MM.1S (cell line): ENCODE results near the gene CDSN.

Experiments used
- DNase-seq: peaks from one replicate; pipeline ENCODE4 v3.0.0-alpha.2; 2015
- H2AFZ ChIP-seq: fragments of 300-600 bp; sonication (generic); 2 replicates; pipeline ENCODE4 v1.6.0; 2016; ENCODE audit warnings: antibody characterized with exemption, low read length
- H3F3A ChIP-seq: fragments of 300-600 bp; sonication (generic); 2 replicates; pipeline ENCODE4 v1.6.1; 2016; ENCODE audit warnings: mild to moderate bottlenecking, antibody characterized with exemption, low read length, moderate library complexity, mixed read lengths; ENCODE audit not compliant: insufficient read depth
- H3K27ac ChIP-seq: fragments of 300-600 bp; sonication (generic); 2 replicates; pipeline ENCODE4 v1.5.1; 2016; ENCODE audit warnings: mild to moderate bottlenecking, low read length
- H3K27me3 ChIP-seq: fragments of 300-600 bp; sonication (generic); replicated peaks from 2 replicates; pipeline ENCODE4 v1.6.0; 2016; ENCODE audit warnings: low read length; ENCODE audit not compliant: insufficient read depth
- H3K36me3 ChIP-seq: fragments of 300-600 bp; sonication (generic); replicated peaks from 2 replicates; pipeline ENCODE4 v1.6.1; 2016; ENCODE audit warnings: mild to moderate bottlenecking, low read length, mixed read lengths; ENCODE audit not compliant: insufficient read depth
- H3K4me1 ChIP-seq: fragments of 300-600 bp; sonication (generic); 2 replicates; pipeline ENCODE4 v1.6.1; 2016; ENCODE audit warnings: low read length, mixed read lengths
- H3K4me2 ChIP-seq: fragments of 300-600 bp; sonication (generic); 2 replicates; pipeline ENCODE4 v1.6.0; 2016; ENCODE audit warnings: low read depth, low read length
- H3K4me3 ChIP-seq: fragments of 300-600 bp; sonication (generic); 2 replicates; pipeline ENCODE4 v1.5.1; 2016; ENCODE audit warnings: low read length, mixed read lengths
- H3K79me2 ChIP-seq: fragments of 300-600 bp; sonication (generic); 2 replicates; pipeline ENCODE4 v1.6.1; 2016; ENCODE audit warnings: mixed run types, low read length, mixed read lengths
- H3K9ac ChIP-seq: fragments of 300-600 bp; sonication (generic); 2 replicates; pipeline ENCODE4 v1.6.1; 2016; ENCODE audit warnings: low read length, mixed read lengths
- H3K9me2 ChIP-seq: fragments of 300-600 bp; sonication (generic); replicated peaks from 2 replicates; pipeline ENCODE4 v1.6.1; 2016; ENCODE audit warnings: mild to moderate bottlenecking, low read length, mixed read lengths; ENCODE audit not compliant: insufficient read depth
- H3K9me3 ChIP-seq: fragments of 300-600 bp; sonication (generic); replicated peaks from 2 replicates; pipeline ENCODE4 v1.6.1; 2016; ENCODE audit warnings: mild to moderate bottlenecking, low read length, mixed read lengths; ENCODE audit not compliant: insufficient read depth
- H4K20me1 ChIP-seq: fragments of 300-600 bp; sonication (generic); 2 replicates; pipeline ENCODE4 v1.6.1; 2016; ENCODE audit warnings: mild to moderate bottlenecking, low read length, moderate library complexity, mixed read lengths; ENCODE audit not compliant: insufficient read depth
- CTCF ChIP-seq: fragments of 300-600 bp; sonication (generic); IDR thresholded peaks from 2 replicates; pipeline ENCODE4 v1.5.1; 2016; ENCODE audit warnings: antibody characterized with exemption, low read length, mixed read lengths
- EZH2 ChIP-seq: fragments of 300-600 bp; sonication (generic); optimal IDR thresholded peaks from 2 replicates; pipeline ENCODE3; 2017; ENCODE audit warnings: low read depth, mild to moderate bottlenecking, antibody characterized with exemption, low read length, mixed read lengths
- EZH2phosphoT487 ChIP-seq: fragments of 300-600 bp; sonication (generic); IDR thresholded peaks from 2 replicates; pipeline ENCODE4 v1.6.1; 2018; ENCODE audit warnings: antibody characterized with exemption, low read length

The CDSN gene

GRCh38 chr6:31125586-31126363, 5.5 kb upstream of the CDSN start:
- H4K20me1 ChIP-seq: no peaks in the 10 kb centered on the region
- H3K9me3 ChIP-seq: no peaks in the 10 kb centered on the region
- H3K4me1 ChIP-seq: 0 out of 2 replicates have a peak, but pooled peaks cover 3% of the 10 kb centered on the region
- H3K4me3 ChIP-seq: no peak overlapping the region
- H3K4me2 ChIP-seq: no peak overlapping the region
- H3K79me2 ChIP-seq: no peaks in the 10 kb centered on the region
- H3K9ac ChIP-seq: no peak overlapping the region
- no peaks in the 10 kb centered on the region for H3K36me3 ChIP-seq
- TF ChIP-seq EZH2 (no peak), CTCF (no peak), EZH2phosphoT487 (no peak)
- no peak for DNase-seq
- no peak overlapping the region for H3K27ac ChIP-seq
- H3F3A ChIP-seq: no peaks in the 10 kb centered on the region
- peaks cover 32% of the 10 kb centered on the region for H3K27me3 ChIP-seq
- no peaks in the 10 kb centered on the region for H3K9me2 ChIP-seq
- H2AFZ ChIP-seq: no peak overlapping the region

GRCh38 chr6:31125162-31125561, 4.9 kb upstream of the CDSN start:
- H3K4me2 ChIP-seq: no peak overlapping the region
- TF ChIP-seq EZH2 (no peak), EZH2phosphoT487 (no peak), CTCF (no peak)

GRCh38 chr6:31122791-31123706, 2.8 kb upstream of the CDSN start:
- no peak for DNase-seq
- H3K4me2 ChIP-seq: no peak overlapping the region
- 0 out of 2 replicates have a peak, but pooled peaks cover 3% of the 10 kb centered on the region for H3K4me1 ChIP-seq
- no peaks in the 10 kb centered on the region for H3K36me3 ChIP-seq
- H3K27ac ChIP-seq: no peak overlapping the region
- H4K20me1 ChIP-seq: no peaks in the 10 kb centered on the region
- H2AFZ ChIP-seq: no peak overlapping the region
- H3F3A ChIP-seq: no peaks in the 10 kb centered on the region
- TF ChIP-seq CTCF: no peak
- no peak for TF ChIP-seq EZH2phosphoT487
- TF ChIP-seq EZH2: no peak
- no peaks in the 10 kb centered on the region for H3K79me2 ChIP-seq
- H3K4me3 ChIP-seq: no peak overlapping the region
- no peaks in the 10 kb centered on the region for H3K9me2 ChIP-seq
- H3K9me3 ChIP-seq: no peaks in the 10 kb centered on the region
- H3K27me3 ChIP-seq: peaks cover 39% of the 10 kb centered on the region
- H3K9ac ChIP-seq: no peak overlapping the region

More at GRCh38 chr6:31125162-31125561, 4.9 kb upstream of the CDSN start:
- H3K9ac ChIP-seq: no peak overlapping the region
- H3K79me2 ChIP-seq: no peaks in the 10 kb centered on the region
- H3K36me3 ChIP-seq: no peaks in the 10 kb centered on the region
- no peaks in the 10 kb centered on the region for H4K20me1 ChIP-seq
- no peaks in the 10 kb centered on the region for H3F3A ChIP-seq
- H3K4me3 ChIP-seq: no peak overlapping the region
- 0 out of 2 replicates have a peak, but pooled peaks cover 3% of the 10 kb centered on the region for H3K4me1 ChIP-seq
- H3K27me3 ChIP-seq: peaks cover 33% of the 10 kb centered on the region
- no peak overlapping the region for H2AFZ ChIP-seq
- DNase-seq: no peak
- H3K9me2 ChIP-seq: no peaks in the 10 kb centered on the region
- H3K9me3 ChIP-seq: no peaks in the 10 kb centered on the region
- no peak overlapping the region for H3K27ac ChIP-seq
